Measurements from ENCODE around the gene GAB1. TPM values are rescaled to one million over a fixed set of nuclear protein-coding genes. Genes with fewer than 3 reads are reported as not detected.

GAB1 gene
- total RNA-seq, 1 experiment from 2014 or later, result 46.9 TPM

DNA sequence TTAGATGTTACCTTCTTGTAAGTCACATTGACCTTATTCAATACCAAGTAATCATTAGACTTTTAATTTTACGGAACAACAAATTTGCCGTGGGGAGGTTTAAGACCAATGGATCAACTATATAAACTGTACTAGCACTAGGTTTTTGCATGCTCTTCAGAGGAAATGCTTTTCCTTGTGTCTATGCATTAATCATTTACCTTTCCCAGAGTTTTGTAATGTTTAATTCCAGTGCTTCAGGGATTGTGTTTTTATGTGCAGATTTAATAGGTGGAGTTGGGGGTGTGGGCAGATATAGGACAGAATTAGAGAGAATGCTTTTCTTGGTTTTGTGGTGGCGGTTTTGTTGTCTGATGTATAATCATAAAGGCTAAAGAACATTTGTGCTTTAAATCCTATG is 100.8 kb downstream of the GAB1 start:
- H3K27ac Mint-ChIP-seq (ENCODE audit: unreplicated experiment), result no peak overlapping the region
- no peaks in the 10 kb centered on the region for H3K9me3 Mint-ChIP-seq (ENCODE audit: unreplicated experiment)
- peaks cover 12% of the 10 kb centered on the region for H3K4me1 Mint-ChIP-seq (ENCODE audit: low read depth, unreplicated experiment)
- Histone ChIP-seq H3K4me3 (ENCODE audit: low read depth, low read length) (no peak overlapping the region), H3K36me3 (ENCODE audit: control insufficient read depth, insufficient read depth, low read length) (no peaks in the 10 kb centered on the region), H3K4me1 (no peaks in the 10 kb centered on the region), H3K9me3 (no peaks in the 10 kb centered on the region), H3K27me3 (replicated peaks; ENCODE audit: control insufficient read depth, insufficient read depth, low read length) (no peaks in the 10 kb centered on the region)
- no peaks in the 10 kb centered on the region for H3K27me3 Mint-ChIP-seq (ENCODE audit: insufficient read depth, unreplicated experiment)
- BruUV-seq (replicated peaks), result no TSS peak
- ChIA-PET POLR2A (no interaction called here), CTCF (no interaction called here)
- no peak overlapping the region for H3K4me3 Mint-ChIP-seq (ENCODE audit: unreplicated experiment)
- DNase-seq, result no peak
- H3K36me3 Mint-ChIP-seq (ENCODE audit: insufficient read depth, unreplicated experiment), result peaks cover 42% of the 10 kb centered on the region
- intact Hi-C loops (cut with micrococcal nuclease; ENCODE audit: unreplicated experiment), result no loop called here
- TF ChIP-seq, protein P1, sequence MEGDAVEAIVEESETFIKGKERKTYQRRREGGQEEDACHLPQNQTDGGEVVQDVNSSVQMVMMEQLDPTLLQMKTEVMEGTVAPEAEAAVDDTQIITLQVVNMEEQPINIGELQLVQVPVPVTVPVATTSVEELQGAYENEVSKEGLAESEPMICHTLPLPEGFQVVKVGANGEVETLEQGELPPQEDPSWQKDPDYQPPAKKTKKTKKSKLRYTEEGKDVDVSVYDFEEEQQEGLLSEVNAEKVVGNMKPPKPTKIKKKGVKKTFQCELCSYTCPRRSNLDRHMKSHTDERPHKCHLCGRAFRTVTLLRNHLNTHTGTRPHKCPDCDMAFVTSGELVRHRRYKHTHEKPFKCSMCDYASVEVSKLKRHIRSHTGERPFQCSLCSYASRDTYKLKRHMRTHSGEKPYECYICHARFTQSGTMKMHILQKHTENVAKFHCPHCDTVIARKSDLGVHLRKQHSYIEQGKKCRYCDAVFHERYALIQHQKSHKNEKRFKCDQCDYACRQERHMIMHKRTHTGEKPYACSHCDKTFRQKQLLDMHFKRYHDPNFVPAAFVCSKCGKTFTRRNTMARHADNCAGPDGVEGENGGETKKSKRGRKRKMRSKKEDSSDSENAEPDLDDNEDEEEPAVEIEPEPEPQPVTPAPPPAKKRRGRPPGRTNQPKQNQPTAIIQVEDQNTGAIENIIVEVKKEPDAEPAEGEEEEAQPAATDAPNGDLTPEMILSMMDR (IDR thresholded peaks at IDR 0.05; ENCODE audit: insufficient read depth in 1 of 2, low read depth in 1 of 2, low read length in 1 of 2, severe bottlenecking in 1 of 2, unreplicated experiment in 1 of 2), result no peak

DNA sequence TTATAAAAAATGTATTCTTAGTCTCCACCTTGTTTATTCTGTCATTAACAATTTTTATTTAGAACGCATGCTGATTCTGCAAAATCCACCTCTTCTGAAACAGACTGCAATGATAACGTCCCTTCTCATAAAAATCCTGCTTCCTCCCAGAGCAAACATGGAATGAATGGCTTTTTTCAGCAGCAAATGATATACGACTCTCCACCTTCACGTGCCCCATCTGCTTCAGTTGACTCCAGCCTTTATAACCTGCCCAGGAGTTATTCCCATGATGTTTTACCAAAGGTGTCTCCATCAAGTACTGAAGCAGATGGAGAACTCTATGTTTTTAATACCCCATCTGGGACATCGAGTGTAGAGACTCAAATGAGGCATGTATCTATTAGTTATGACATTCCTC is 101.3 kb downstream of the GAB1 start:
- Mint-ChIP-seq H3K4me3 (ENCODE audit: unreplicated experiment) (no peak overlapping the region), H3K36me3 (ENCODE audit: insufficient read depth, unreplicated experiment) (peaks cover 42% of the 10 kb centered on the region), H3K4me1 (ENCODE audit: low read depth, unreplicated experiment) (peaks cover 12% of the 10 kb centered on the region), H3K27ac (ENCODE audit: unreplicated experiment) (no peak overlapping the region), H3K9me3 (ENCODE audit: unreplicated experiment) (no peaks in the 10 kb centered on the region), H3K27me3 (ENCODE audit: insufficient read depth, unreplicated experiment) (no peaks in the 10 kb centered on the region)
- no TSS peak for BruUV-seq (replicated peaks)
- H3K27me3 ChIP-seq (replicated peaks; ENCODE audit: control insufficient read depth, insufficient read depth, low read length), result no peaks in the 10 kb centered on the region
- intact Hi-C loops (cut with micrococcal nuclease; ENCODE audit: unreplicated experiment), result no loop called here
- no peaks in the 10 kb centered on the region for H3K4me1 ChIP-seq
- ChIA-PET POLR2A (no interaction called here), CTCF (no interaction called here)
- TF ChIP-seq, protein P1 (IDR thresholded peaks at IDR 0.05; ENCODE audit: insufficient read depth in 1 of 2, low read depth in 1 of 2, low read length in 1 of 2, severe bottlenecking in 1 of 2, unreplicated experiment in 1 of 2), result no peak
- no peaks in the 10 kb centered on the region for H3K36me3 ChIP-seq (ENCODE audit: control insufficient read depth, insufficient read depth, low read length)
- no peaks in the 10 kb centered on the region for H3K9me3 ChIP-seq
- DNase-seq, result no peak
- no peak overlapping the region for H3K4me3 ChIP-seq (ENCODE audit: low read depth, low read length)

DNA sequence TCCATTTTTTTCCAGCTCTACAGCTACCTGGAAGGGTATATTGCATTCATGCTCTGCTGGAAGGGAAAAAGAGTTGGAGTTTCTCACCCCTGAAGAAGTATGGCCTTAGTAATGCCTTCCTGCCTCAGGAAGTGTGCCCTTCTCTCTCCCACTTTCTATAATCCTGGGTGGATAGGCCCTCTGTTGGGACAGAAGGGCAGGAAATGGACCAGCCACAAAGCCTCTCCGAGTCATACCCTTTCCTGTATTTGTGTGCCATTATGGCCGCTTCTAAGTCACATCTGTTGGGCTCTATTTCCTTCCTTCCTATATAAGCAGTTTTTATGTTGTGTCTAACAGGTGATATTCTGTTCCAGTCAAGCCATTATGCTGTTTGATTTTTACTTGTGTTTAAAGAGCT is 102.0 kb downstream of the GAB1 start:
- Mint-ChIP-seq H3K27me3 (ENCODE audit: insufficient read depth, unreplicated experiment) (no peaks in the 10 kb centered on the region), H3K4me1 (ENCODE audit: low read depth, unreplicated experiment) (peaks cover 12% of the 10 kb centered on the region), H3K27ac (ENCODE audit: unreplicated experiment) (no peak overlapping the region), H3K36me3 (ENCODE audit: insufficient read depth, unreplicated experiment) (peaks cover 36% of the 10 kb centered on the region), H3K4me3 (ENCODE audit: unreplicated experiment) (no peak overlapping the region), H3K9me3 (ENCODE audit: unreplicated experiment) (no peaks in the 10 kb centered on the region)
- TF ChIP-seq, protein P1 (IDR thresholded peaks at IDR 0.05; ENCODE audit: insufficient read depth in 1 of 2, low read depth in 1 of 2, low read length in 1 of 2, severe bottlenecking in 1 of 2, unreplicated experiment in 1 of 2), result no peak
- no TSS peak for BruUV-seq (replicated peaks)
- DNase-seq, result no peak
- intact Hi-C loops (cut with micrococcal nuclease; ENCODE audit: unreplicated experiment), result no loop called here
- Histone ChIP-seq H3K27me3 (replicated peaks; ENCODE audit: control insufficient read depth, insufficient read depth, low read length) (no peaks in the 10 kb centered on the region), H3K4me3 (ENCODE audit: low read depth, low read length) (no peak overlapping the region), H3K4me1 (no peaks in the 10 kb centered on the region), H3K9me3 (no peaks in the 10 kb centered on the region), H3K36me3 (ENCODE audit: control insufficient read depth, insufficient read depth, low read length) (no peaks in the 10 kb centered on the region)
- CTCF ChIA-PET, result no interaction called here
- POLR2A ChIA-PET, result no interaction called here
